ENCODE measurements around the gene CFAP54.
"Not testable (repeated sequence)": the region's sequence is repeated elsewhere in the genome, so short reads cannot be mapped to it uniquely, and the experiment has no call there.

CFAP54 gene

DNA sequence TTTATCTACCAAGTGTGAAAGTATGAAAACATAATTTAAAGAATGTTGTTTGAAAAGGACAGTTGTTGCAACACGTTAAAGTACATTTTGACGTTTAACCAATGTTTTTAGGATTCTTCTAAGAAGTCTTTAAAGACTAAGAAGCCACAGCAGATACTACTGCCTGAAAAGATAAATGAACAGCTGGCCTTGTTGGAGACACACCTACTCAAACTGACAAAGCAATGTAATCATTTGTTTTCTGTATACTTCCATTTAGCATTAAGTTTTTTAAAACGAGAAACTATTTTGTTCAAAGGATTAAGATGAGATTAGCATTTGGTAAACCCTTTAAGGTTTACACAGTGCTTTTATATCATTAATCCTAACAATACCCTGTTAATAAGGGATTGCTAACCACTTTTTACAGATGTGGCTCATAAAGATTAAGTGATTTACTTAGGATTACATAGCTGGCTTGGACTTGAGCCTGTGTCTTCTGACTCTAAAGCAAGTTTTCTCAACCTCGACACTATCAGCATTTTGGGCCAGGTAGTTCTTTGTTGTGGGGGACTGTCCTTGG, 134.4 kb downstream of the CFAP54 start:
- DNase-seq (ENCODE audit: low read depth) = no peak

DNA sequence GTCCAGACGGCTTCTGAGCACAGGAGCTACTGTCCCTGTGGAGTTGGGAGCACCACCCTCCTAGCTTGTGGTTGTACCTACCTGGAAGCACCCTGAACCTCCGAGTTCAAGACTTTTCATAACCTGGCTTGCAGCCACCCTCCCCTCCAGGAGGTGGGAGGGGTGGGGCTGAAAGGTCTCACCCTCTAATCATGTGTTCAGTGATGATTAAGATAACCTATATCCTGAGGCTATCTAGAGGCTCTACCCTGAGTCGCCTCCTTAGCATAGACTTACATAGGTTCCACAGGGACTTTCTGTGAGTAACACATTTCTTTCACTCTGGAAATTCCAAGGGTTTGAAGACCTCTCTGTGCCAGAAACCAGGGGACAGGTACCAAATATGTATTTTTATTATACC, 146.5 kb downstream of the CFAP54 start:
- no peak for DNase-seq (ENCODE audit: low read depth)

DNA sequence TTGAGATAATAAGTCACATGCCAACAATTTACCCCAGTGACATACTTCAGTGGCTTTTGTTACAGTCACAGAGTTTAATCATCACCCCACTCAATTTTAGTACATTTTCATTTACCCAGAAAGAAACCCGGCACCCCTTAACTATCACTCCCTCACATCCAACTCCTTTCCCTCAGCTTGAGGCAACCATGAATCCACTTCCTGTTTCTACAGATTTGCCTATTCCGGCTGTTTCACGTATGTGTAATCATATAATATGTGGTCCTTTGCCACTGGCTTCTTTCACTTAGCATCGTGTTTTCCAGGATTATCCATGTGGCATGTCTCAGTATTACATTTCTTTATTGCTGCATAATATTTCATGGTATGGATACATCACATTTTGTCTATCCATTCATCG, 147.5 kb downstream of the CFAP54 start:
- no peak for DNase-seq (ENCODE audit: low read depth)

DNA sequence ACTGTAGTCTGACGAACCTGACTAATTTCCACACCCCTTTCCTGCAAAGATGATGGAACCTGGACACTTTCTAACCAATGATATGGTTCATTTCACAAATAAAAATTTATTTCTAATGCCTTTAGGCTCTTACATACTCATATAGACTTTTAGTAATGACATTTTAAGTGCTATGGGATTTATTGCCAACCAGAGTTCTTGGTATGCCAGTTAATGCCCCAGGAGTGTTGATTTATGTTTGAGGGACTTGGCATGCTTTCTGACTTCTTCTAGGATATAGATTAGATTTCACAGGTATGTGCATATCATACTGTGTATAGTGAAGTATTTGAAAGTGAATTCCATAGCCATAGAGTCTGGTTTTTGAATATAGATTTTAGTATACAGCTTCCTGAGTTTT, 159.5 kb downstream of the CFAP54 start:
- no peak for DNase-seq (ENCODE audit: low read depth)

DNA sequence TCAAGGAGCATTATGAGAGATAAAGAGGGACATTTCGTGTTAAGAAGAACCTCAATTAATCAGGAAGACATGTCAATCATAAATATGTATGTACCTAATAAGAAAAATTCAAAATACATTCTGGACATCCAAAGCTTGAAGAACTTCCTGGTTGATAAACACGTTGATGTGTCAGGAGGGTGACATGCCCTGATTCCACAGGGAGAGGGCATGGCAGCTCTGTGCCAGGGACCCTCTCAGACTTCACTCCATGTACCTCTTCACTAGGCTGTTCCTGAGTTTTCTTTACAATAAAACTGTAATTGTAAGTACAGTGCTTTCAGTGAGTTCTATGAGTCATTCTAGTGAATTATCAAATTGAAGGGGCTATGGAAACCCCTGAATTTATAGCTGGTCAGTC, 163.5 kb downstream of the CFAP54 start:
- no peak for DNase-seq (ENCODE audit: low read depth)

DNA sequence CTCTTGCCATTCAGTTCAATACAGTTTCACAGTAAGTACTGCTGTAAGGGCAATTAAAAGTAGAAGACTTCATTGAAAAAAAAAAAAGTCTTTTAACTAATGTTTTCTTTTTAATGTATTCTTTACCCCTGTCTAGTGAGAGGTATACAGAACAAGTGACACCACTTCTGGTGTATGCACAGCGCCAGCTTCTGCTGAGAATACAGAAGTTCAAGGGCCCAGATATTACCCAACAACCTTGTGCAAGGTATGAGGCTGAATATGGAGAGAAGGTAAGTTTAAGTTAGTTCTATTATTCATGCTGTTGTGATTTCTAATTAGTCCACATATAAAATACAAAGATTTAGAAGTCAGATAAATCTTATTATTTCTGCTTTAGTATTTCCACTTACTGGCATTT, 168.7 kb downstream of the CFAP54 start:
- no peak for DNase-seq (ENCODE audit: low read depth)

DNA sequence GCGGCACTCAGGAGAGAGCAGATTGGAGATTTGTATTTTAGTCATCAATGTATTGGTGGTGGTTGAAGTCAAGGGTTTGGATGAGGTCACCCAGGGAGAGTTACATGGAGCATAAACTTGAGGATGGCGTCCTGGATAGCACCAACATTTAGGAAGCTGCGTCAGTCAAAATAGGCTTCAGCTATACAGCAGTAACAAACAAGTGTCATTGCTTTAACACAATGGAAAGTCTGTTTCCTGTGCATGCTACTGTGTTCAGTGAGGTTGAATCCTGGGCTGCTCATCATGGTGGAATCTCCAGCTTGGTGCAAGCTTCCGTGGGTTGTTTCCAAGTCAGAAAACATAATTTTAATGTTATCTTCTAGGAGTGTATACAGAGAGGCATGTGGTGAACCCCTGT, 180.4 kb downstream of the CFAP54 start:
- no peak for DNase-seq (ENCODE audit: low read depth)

DNA sequence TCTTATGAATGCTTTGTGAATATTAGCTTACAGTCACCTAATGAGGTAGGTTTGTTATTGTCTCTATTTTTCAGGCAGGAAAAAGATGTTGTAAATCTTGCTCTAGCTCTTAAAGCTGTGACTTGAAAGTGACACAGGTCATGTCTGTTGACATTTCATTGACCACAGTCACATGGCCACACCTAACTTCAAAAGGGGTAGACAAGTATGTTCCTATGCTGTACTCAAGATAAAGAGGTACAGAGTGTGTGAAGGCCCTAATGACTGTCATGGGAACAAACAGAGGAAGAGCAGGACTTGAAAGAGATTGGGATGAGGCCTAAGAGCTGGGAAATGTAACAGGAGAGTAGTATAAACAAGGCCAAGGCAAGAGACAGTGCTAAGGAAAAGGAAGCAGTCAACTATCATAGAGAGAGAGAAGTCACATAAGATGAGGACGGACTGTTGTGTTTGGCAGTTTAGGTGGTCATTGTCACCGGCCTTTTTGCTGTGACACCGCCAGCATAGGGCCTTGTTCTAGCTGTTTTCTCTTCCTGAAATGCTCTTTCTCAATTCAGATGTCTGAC, 181.0 kb downstream of the CFAP54 start:
- DNase-seq (ENCODE audit: low read depth) = no peak

DNA sequence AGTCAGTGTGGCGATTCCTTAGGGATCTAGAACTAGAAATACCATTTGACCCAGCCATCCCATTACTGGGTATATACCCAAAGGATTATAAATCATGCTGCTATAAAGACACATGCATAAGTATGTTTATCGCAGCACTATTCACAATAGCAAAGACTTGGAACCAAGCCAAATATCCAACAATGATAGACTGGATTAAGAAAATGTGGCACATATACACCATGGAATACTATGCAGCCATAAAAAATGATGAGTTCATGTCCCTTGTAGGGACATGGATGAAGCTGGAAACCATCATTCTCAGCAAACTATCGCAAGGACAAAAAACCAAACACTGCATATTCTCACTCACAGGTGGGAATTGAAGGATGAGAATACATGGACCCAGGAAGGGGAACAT, 186.1 kb downstream of the CFAP54 start:
- not testable (repeated sequence) for DNase-seq (ENCODE audit: low read depth)

DNA sequence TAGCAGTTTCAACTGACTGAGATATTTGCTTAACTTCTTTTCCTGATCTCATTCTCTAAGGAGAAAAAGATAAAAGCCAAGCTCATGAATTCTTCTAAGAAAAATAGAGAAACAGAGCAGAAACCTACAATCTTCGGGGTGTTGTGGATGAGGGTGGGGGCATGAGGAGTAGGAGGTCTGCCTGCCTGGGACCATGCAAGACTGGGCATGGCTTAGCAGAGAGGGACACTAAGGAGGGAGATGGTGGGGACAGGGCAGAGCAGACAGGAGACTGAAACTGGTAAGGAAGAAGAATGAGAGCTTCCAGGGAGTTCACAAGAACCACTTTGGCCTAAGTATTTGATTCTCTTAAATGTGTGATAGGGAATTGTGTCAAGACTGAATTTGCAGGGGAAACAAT, 188.0 kb downstream of the CFAP54 start:
- no peak for DNase-seq (ENCODE audit: low read depth)

DNA sequence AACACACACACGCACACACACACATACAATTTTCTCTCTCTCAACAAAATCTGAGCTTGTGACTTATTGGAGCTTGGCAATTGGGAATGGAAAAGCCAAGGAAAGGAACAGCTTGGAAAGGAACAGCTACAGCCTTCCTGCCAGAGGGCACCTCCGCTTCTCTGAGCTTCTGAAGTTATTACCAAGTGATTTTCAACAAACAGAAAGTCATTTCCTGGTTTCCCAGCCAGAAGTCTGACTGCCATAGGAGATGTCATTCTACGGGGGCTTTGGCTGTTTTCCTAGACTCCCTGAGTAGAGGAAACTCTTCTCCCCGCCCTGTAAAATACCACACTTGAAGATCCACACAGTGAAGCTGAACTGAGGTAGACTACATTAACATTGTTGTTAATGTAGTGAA, 198.3 kb downstream of the CFAP54 start:
- no peak for DNase-seq (ENCODE audit: low read depth)

DNA sequence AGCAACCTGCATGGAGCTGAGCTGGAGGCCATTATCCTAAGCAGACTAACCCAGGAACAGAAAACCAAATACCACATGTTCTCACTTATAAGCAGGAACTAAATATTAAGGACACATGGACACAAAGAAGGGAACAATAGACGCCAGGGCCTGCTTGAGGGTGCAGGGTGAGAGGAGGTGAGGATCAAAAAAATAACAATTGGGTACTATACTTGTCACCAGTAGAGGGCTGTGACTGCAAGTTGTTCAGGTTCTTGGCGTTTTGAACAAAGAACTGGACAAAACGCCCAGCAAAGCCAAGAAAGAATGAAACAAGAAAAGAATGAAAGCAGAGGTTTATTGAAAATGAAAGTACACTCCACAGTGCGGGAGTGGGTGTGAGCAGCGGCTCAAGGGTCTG, 209.1 kb downstream of the CFAP54 start:
- DNase-seq (ENCODE audit: low read depth) = no peak

DNA sequence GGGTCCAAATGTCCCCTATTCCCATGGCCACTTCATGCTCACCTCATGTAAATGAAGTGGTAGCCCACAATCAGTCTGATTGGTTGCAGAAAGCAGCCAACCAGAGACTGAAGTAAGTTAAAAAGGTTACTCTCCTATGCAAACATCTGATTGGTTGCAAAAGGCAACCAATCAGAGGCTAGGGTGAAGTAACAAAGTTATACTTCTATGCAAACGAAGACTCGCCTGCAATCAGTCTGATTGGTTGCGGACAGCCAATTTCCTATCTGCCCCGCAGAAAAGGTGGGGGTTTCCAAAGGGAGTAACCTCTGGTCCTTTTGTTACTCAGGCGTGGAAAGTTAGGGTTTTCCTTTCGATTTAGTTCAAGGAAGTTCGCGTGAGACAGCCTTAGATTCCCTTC, 209.6 kb downstream of the CFAP54 start:
- DNase-seq (ENCODE audit: low read depth) = no peak

DNA sequence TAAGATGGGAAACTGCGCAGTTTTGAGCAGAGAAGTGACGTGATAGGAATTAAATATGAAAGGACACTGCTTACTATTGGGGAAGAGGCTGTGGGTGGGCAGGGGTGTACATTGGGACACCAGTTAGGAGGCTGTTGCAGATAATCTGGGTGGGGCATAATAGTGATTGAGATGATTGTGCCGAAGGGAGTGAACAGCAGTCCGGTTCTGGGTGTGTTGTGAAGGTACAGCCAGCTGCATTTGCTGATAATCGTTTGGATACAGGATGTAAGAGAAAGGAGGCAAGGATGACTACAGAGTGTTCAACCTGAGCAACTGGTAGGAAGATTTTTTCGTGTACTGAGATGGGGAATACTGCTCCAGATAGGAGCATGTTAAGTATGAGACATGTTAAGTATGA, 212.5 kb downstream of the CFAP54 start:
- DNase-seq (ENCODE audit: low read depth) = no peak

DNA sequence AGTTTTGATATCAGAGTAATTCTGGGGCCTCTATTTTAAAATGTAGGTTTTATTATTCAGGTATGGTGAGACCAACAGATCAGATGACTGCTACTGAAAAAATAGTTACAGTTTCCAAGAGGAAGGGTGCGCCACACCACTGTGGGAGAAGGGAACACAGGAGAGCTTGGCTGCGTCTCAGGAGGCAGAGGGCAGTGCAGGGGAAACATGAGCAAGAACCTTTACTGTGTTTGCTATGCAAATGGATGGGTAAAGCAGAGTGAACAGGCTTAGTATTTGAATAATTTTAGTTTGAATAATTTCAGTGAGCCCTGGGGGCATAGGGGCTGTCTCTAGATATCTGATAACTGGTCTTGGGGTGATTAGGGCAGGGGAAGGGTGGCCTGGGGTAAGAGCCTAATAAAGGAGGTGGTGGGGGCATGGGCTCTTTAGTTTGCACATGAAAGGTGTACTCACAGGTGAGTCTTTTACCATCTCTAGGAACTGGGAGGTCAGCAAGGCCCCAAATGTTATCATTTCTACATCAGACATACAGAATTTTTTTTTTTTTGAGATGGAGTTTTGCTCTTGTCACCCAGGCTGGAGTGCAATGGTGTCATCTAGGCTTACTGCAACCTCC, 220.9 kb downstream of the CFAP54 start:
- DNase-seq (ENCODE audit: low read depth) = no peak

DNA sequence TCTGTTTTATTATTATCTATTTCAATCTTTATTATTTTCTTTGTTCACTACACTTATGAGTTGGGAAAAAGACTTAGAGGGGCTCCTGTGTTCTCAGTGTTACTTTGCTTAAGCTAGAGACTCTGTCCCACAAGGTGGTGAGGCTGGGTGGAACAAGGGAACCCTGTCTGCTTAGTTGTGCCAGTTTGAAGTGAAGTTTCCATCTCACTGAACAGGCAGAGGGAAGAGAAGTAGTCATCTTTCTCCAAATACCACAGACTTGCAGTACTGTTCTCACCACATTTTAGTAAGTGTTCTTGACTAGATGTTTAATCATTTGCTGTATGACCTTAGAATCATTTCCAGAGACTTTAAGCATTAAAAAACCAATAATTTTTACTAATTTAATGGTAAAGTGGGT, 222.0 kb downstream of the CFAP54 start:
- no peak for DNase-seq (ENCODE audit: low read depth)

DNA sequence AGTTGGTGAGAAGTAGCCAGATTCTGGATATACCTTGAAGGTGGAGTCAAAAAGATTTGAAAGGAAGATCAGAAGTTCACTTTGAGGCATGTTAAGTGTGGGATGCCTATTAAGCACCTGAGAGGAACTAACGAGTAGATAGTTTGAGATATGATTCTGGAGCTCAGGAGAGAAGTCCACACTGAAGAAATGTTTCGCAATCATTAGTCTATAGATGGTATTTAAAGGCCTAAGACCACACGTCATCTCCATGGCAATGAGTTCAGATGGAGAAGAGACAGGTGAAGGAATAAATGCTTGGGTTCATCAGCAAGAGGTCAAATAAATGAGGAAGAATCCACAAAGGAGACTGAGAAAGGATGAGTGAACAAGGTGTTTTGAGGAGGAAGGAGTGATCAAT, 224.8 kb downstream of the CFAP54 start:
- DNase-seq (ENCODE audit: low read depth) = no peak

DNA sequence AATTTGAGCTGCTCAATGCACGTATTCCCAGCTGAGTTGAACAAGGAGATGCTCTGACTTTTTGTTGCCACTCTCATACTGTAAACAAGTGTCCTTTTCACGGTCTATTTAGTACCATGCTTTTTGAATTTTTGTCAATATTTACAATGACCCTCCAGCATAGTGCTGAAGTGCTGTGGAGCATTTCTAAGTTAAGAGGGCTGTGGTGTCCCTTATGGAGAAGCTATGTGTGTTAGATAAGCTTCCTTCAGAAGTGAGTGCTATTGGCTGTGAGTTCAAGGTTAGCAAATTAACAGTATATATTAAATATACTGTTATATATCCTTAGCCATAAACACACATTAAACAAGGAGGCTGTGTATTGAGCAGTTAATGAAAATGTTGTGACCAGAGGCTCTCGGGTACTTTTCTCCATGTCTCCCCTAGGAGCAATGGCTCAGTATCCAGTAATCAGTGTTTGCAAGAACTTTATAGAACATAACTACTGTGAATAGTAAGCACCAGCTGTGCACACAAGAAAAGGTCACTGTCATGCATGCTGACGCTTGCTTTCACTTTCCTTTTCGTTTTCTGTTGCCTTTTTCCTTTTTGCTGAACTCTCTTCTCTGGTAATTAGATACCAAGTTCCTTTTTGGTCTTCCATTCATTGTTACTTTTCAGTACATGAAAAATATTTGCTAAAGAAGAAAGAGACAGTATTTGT, 230.4 kb downstream of the CFAP54 start:
- no peak for DNase-seq (ENCODE audit: low read depth)

DNA sequence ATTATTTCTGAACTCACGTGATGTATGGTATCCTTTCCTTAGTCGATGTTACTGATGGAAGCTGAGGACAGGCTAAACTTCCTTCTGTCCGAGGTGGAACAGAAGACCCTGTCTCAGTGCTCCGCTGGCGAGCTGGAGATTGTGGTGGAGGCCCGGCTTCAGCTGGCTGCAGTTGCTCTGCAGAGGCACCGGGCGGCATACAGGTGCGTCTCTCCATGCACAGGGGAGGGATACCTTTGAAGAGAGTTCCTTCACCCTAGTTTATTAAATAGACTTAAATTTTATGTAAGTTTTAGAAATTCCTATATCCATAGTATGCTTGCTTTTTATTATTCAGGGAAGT, 231.0 kb downstream of the CFAP54 start:
- DNase-seq (ENCODE audit: low read depth) = no peak

DNA sequence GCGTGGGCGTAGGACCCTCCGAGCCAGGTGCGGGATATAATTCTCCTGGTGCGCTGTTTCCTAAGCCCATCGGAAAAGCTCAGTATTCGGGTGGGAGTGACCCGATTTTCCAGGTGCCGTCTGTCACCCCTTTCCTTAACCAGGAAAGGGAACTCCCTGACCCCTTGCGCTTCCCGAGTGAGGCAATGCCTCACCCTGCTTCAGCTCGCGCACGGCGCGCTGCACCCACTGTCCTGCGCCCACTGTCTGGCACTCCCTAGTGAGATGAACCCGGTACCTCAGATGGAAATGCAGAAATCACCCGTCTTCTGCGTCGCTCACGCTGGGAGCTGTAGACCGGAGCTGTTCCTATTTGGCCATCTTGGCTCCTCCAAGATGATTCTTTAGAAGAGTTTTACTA, 240.1 kb downstream of the CFAP54 start:
- not testable (repeated sequence) for DNase-seq (ENCODE audit: low read depth)

DNA sequence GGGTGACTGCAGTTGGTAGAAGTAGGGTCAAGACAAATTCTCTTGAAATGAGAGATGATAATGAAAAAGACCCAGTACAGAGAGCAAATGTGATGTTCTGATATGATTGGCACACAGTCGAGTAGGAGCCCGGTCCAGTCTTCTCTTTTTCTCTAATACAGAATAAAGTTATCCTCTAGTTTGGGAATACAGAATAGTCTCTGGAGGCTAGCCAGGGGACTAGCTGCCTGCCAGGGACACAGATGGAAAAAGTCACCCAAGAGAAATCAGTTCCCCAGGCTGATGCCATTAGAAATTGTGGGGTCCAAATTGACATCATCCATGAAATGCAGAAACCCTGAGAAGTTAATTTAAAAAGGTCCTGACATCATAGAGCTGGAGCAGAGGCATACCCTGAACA, 240.5 kb downstream of the CFAP54 start:
- DNase-seq (ENCODE audit: low read depth) = no peak

DNA sequence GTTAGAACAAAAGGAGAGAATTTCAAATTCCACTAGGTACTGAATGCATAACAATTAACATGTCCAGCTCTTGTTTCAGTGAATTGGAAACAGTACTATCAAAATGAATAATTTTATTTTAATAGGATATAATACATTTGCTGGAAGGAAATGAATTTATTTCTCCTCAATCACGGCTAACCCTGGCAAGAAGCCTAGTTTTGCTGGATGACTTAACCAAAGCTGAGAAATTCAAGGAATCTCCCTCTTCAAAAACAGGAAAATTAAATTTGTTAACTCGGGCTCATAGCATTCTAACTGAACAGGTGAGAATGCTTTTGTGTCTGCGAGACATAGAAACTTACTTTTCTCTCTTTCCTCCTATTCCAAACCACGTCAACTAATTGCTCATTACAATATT, 254.2 kb downstream of the CFAP54 start:
- no peak for DNase-seq (ENCODE audit: low read depth)

DNA sequence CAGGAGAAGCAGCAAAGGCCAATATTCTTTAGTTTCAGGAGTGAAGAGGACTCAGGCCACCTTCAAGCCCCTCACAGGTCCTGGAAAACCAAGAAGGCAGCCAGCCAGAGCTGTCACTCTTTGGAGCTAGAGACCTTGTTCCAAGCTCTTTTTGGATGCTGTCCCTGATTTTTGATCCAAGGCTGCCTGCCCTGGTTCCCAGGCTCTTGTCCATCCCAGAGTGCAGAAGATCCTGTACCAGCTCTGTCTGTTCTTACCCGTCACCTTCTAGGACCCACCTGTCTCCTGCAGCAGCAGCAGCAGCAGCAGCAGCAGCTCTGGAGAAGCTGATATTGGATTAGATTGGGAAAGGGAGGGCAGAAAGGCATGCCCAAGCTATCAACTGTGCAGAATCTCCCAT, 260.6 kb downstream of the CFAP54 start:
- DNase-seq (ENCODE audit: low read depth) = no peak

DNA sequence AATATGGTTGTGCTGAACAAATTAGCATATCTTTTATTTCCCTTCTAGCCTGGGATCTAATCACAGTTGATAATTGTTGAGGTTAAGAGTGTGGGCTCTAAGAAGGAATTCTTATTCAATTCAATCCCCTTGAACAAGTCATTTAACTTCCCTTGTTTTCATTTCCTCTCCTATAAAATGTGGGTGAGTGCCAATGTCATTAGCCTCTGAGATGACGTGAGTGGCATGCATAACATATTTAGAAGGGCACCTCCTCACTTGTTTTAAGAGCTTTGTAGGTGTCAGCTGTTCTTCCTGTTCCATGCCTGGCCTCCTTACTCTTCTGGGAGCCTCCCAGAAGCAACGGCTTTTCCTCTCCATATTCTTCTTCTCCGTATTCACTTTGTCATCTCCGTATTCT, 262.2 kb downstream of the CFAP54 start:
- DNase-seq (ENCODE audit: low read depth) = no peak
